ENCODE measurements around the gene ITM2C.

The ITM2C gene

GRCh38 chr2:230864605-230865306, at the start of gene ITM2C:
Gene ITM2C, plus strand, starts transcription at chr2:230864942. Its CDS starts 84 bp downstream, at chr2:230865026.
- H3K36me3 ChIP-seq (ENCODE audit: insufficient read depth, low read length): no peaks in the 10 kb centered on the region
- peak within 1 kb of the TSS; percentile 99 for H3K4me3 ChIP-seq
- TF ChIP-seq EZH2 (IDR thresholded peaks at IDR 0.05): no peak
- TF ChIP-seq POLR2AphosphoS5 (IDR thresholded peaks at IDR 0.05; ENCODE audit: borderline replicate concordance, low read depth, low read length): peak; percentile 84
- peak within 1 kb of the TSS; percentile 84 for H3K9ac ChIP-seq (ENCODE audit: insufficient read length)
- DNase-seq (ENCODE audit: low read depth, low spot score): no peak
- H3K27ac ChIP-seq: peak within 1 kb of the TSS; percentile 85
- no peaks in the 10 kb centered on the region for H3K9me3 ChIP-seq (ENCODE audit: low read depth, low read length)

GRCh38 chr2:230815088-230815487, 49.7 kb upstream of the ITM2C start:
- H3K36me3 ChIP-seq (ENCODE audit: insufficient read depth, low read length): peaks cover 46% of the 10 kb centered on the region
- no peak overlapping the region for H3K4me3 ChIP-seq
- H3K9ac ChIP-seq (ENCODE audit: insufficient read length): no peak overlapping the region
- TF ChIP-seq FOXP2 (optimal IDR thresholded peaks at IDR 0.05; ENCODE audit: control extremely low read depth, extremely low read length, insufficient read depth): no peak
- no peak for TF ChIP-seq EZH2 (IDR thresholded peaks at IDR 0.05)
- no peak for TF ChIP-seq POLR2AphosphoS5 (IDR thresholded peaks at IDR 0.05; ENCODE audit: borderline replicate concordance, low read depth, low read length)
- no peak for DNase-seq (ENCODE audit: low read depth, low spot score)
- no peak overlapping the region for H3K27ac ChIP-seq
- H3K9me3 ChIP-seq (ENCODE audit: low read depth, low read length): no peaks in the 10 kb centered on the region

DNA sequence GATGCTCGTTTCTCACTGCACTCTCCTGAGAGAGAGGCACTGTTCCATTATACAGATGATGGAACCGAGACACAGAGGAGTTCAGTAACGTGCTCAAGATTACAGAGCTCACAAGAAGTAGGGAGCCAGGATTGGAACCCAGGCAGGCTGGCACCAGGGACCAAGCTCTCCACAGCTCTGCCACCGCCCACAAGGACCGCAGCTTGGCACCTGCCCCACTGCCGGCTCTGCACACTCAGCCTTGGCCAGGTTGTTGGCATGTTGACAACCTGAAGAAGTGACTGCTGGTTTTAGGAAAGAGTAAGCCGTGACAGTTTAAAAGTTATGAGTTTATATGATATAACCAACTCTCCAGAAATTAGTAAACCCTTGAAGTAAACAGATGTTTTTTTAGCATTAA, 48.0 kb upstream of the ITM2C start:
- Histone ChIP-seq H3K36me3 (ENCODE audit: insufficient read depth, low read length) (peaks cover 32% of the 10 kb centered on the region), H3K9me3 (ENCODE audit: low read depth, low read length) (no peaks in the 10 kb centered on the region), H3K27ac (no peak overlapping the region), H3K4me3 (no peak overlapping the region), H3K9ac (ENCODE audit: insufficient read length) (no peak overlapping the region)
- no peak for TF ChIP-seq FOXP2 (optimal IDR thresholded peaks at IDR 0.05; ENCODE audit: control extremely low read depth, extremely low read length, insufficient read depth)
- DNase-seq (ENCODE audit: low read depth, low spot score): no peak

- H3K4me3 ChIP-seq: no peak overlapping the region
These were observed 45.3 kb upstream of the ITM2C start for GRCh38 chr2:230819433-230819832.

DNA sequence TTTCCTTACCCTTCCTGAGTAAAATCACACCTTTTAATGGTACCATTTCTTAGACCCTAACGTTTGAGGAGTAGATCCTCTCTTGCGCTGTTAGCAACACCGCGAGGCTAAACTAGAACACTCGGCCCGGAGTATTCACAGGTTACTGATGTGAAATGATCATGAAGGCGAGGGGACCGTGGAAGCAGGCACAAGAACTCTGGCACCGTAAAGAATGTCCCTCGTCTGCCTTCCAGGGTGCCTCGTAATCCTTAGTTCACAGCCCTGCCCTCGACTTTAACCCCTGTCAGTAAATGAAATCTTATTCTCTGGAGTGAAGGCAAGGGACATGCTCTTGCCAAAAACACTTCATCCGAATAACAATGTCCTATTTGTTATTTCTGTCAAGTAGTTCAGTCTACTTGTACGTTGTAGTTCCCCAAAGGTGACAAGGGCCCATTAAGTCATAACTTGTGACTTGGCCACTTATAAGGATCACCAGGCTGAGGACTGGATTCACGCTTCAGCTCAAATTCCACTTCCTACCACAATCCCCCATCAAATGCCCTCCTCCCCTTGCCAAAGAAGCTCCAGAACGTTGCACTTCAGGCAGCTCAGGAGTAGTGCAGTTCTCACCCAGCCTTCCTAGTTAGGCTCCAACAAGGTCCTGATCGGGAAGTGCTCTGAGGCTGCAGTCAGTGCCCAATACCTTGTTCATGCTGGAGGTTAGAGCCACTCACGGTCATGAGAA, 43.3 kb upstream of the ITM2C start:
- Histone ChIP-seq H3K27ac (no peak overlapping the region), H3K9ac (ENCODE audit: insufficient read length) (no peak overlapping the region), H3K4me3 (no peak overlapping the region), H3K36me3 (ENCODE audit: insufficient read depth, low read length) (peaks cover 14% of the 10 kb centered on the region), H3K9me3 (ENCODE audit: low read depth, low read length) (no peaks in the 10 kb centered on the region)
- TF ChIP-seq POLR2AphosphoS5 (IDR thresholded peaks at IDR 0.05; ENCODE audit: borderline replicate concordance, low read depth, low read length): no peak
- no peak for TF ChIP-seq EZH2 (IDR thresholded peaks at IDR 0.05)
- TF ChIP-seq FOXP2 (optimal IDR thresholded peaks at IDR 0.05; ENCODE audit: control extremely low read depth, extremely low read length, insufficient read depth): no peak
- no peak for DNase-seq (ENCODE audit: low read depth, low spot score)

More at GRCh38 chr2:230819433-230819832, 45.3 kb upstream of the ITM2C start:
- H3K9me3 ChIP-seq (ENCODE audit: low read depth, low read length): no peaks in the 10 kb centered on the region
- TF ChIP-seq EZH2 (IDR thresholded peaks at IDR 0.05) (no peak), POLR2AphosphoS5 (IDR thresholded peaks at IDR 0.05; ENCODE audit: borderline replicate concordance, low read depth, low read length) (no peak), FOXP2 (optimal IDR thresholded peaks at IDR 0.05; ENCODE audit: control extremely low read depth, extremely low read length, insufficient read depth) (no peak)
- H3K9ac ChIP-seq (ENCODE audit: insufficient read length): no peak overlapping the region
- no peak overlapping the region for H3K27ac ChIP-seq
- DNase-seq (ENCODE audit: low read depth, low spot score): no peak
- peaks cover 14% of the 10 kb centered on the region for H3K36me3 ChIP-seq (ENCODE audit: insufficient read depth, low read length)

DNA sequence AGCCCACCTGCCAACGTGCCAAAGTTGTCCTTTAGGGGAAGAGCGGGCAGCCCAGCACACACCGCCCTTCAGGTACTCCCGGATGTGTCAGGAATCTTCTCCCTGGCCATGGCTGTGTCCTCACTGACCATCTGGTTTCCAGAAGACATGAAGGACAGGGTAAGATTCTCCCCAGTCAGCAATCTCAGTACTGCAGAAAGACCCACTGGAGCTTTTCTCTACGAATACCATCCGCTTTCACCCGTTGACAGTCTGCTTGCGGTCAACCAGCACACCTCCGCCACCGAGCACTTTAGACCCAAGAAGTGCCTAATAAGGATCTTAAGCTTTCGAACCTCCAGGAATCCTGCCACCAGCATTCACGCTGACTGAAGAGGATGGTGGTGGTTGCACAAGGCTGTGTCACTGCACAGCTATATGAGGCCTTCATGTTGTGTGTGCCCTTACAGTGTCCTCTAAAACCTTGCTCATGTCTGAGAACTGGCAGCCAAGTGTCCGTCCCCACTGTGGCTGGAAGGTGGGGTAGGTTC, 42.7 kb upstream of the ITM2C start:
- no peak overlapping the region for H3K27ac ChIP-seq
- TF ChIP-seq FOXP2 (optimal IDR thresholded peaks at IDR 0.05; ENCODE audit: control extremely low read depth, extremely low read length, insufficient read depth): no peak
- no peak for TF ChIP-seq EZH2 (IDR thresholded peaks at IDR 0.05)
- no peak for TF ChIP-seq POLR2AphosphoS5 (IDR thresholded peaks at IDR 0.05; ENCODE audit: borderline replicate concordance, low read depth, low read length)
- H3K36me3 ChIP-seq (ENCODE audit: insufficient read depth, low read length): peaks cover 14% of the 10 kb centered on the region
- no peak overlapping the region for H3K9ac ChIP-seq (ENCODE audit: insufficient read length)
- H3K4me3 ChIP-seq: no peak overlapping the region
- no peaks in the 10 kb centered on the region for H3K9me3 ChIP-seq (ENCODE audit: low read depth, low read length)
- DNase-seq (ENCODE audit: low read depth, low spot score): no peak

GRCh38 chr2:230823264-230823964, 41.3 kb upstream of the ITM2C start:
- H3K27ac ChIP-seq: no peak overlapping the region
- no peak for DNase-seq (ENCODE audit: low read depth, low spot score)
- no peak overlapping the region for H3K9ac ChIP-seq (ENCODE audit: insufficient read length)
- H3K4me3 ChIP-seq: no peak overlapping the region
- H3K9me3 ChIP-seq (ENCODE audit: low read depth, low read length): no peaks in the 10 kb centered on the region
- no peak for TF ChIP-seq EZH2 (IDR thresholded peaks at IDR 0.05)
- no peak for TF ChIP-seq FOXP2 (optimal IDR thresholded peaks at IDR 0.05; ENCODE audit: control extremely low read depth, extremely low read length, insufficient read depth)
- no peak for TF ChIP-seq POLR2AphosphoS5 (IDR thresholded peaks at IDR 0.05; ENCODE audit: borderline replicate concordance, low read depth, low read length)
- H3K36me3 ChIP-seq (ENCODE audit: insufficient read depth, low read length): peaks cover 6% of the 10 kb centered on the region

DNA sequence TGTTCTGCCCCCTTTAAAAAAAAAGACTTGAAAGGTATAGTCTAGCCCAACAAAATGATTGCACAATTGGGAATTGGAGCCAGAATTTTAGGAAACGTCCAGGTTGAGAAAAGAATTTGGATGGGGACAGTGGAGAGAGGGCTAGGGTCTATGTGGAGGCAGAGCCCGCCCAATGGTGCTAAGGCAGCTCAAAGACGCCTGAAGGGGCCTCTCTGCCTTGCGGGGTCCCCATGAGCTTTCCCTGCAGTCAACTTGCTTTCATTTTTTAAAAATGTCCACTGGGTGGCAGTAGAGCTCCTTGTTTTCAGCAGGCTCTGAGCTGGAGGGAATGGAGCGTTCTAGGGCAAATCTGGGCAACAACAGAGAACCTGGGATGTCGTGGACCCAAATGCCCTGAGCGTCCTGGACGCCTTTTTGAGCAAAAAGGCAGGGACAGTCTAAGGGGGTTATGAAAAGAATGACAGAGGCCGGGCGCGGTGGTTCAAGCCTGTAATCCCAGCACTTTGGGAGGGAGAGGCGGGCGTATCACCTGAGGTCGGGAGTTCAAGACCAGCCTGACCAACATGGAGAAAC, 40.2 kb upstream of the ITM2C start:
- H3K9ac ChIP-seq (ENCODE audit: insufficient read length): no peak overlapping the region
- peak overlapping the region; percentile 55 for H3K4me3 ChIP-seq
- no peaks in the 10 kb centered on the region for H3K9me3 ChIP-seq (ENCODE audit: low read depth, low read length)
- no peak overlapping the region for H3K27ac ChIP-seq
- peak; percentile 89 for DNase-seq (ENCODE audit: low read depth, low spot score)
- TF ChIP-seq POLR2AphosphoS5 (IDR thresholded peaks at IDR 0.05; ENCODE audit: borderline replicate concordance, low read depth, low read length): no peak
- TF ChIP-seq FOXP2 (optimal IDR thresholded peaks at IDR 0.05; ENCODE audit: control extremely low read depth, extremely low read length, insufficient read depth): no peak
- TF ChIP-seq EZH2 (IDR thresholded peaks at IDR 0.05): no peak
- no peaks in the 10 kb centered on the region for H3K36me3 ChIP-seq (ENCODE audit: insufficient read depth, low read length)

All from SK-N-MC (cell line).